Measurements from ENCODE around the gene RIC8B. TPM values are rescaled to one million over a fixed set of nuclear protein-coding genes. Genes with fewer than 3 reads are reported as not detected.

The RIC8B gene
- total RNA-seq, 1 donor from 2014 or later, result 19.7 TPM

DNA sequence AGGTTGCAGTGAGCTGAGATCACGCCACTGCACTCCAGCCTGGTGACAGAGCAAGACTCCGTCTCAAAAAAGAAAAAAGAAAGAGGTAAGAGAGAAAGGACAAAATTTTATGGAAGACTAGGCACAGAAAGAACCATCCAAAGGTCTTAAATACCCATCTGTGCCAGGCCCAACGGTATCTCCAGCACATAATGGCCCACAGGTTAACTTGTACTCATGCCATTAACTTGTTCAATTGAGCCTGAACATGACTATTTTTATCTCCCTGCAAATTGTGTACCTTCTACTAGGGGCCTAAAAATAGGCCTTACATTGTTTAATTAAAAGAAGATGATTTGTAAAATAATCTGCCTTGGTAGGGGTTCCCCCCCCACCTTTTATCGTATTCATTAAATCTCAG, 80.2 kb downstream of the RIC8B start:
- Mint-ChIP-seq H3K27ac (ENCODE audit: unreplicated experiment) (no peak overlapping the region), H3K4me1 (ENCODE audit: low read depth, unreplicated experiment) (no peaks in the 10 kb centered on the region), H3K27me3 (ENCODE audit: low read depth, unreplicated experiment) (no peaks in the 10 kb centered on the region), H3K36me3 (ENCODE audit: low read depth, unreplicated experiment) (no peaks in the 10 kb centered on the region), H3K9me3 (ENCODE audit: unreplicated experiment) (no peaks in the 10 kb centered on the region), H3K4me3 (ENCODE audit: unreplicated experiment) (no peak overlapping the region)
- Histone ChIP-seq H3K36me3 (ENCODE audit: insufficient read depth, low read length) (peaks cover 3% of the 10 kb centered on the region), H4K20me1 (ENCODE audit: insufficient read depth, low read length) (peaks cover 4% of the 10 kb centered on the region), H3K27ac (ENCODE audit: low read depth, low read length) (no peak overlapping the region), H3K27me3 (ENCODE audit: insufficient read depth, low read length) (no peaks in the 10 kb centered on the region), H2AFZ (ENCODE audit: low read depth, low read length) (no peak overlapping the region), H3K4me1 (ENCODE audit: insufficient read depth, low read length) (no peaks in the 10 kb centered on the region), H3K79me2 (ENCODE audit: insufficient read depth, low read length) (no peaks in the 10 kb centered on the region), H3K4me2 (ENCODE audit: low read length) (no peak overlapping the region), H3K9ac (ENCODE audit: low read length) (no peak overlapping the region), H3K9me3 (ENCODE audit: insufficient read depth, low read depth, low read length) (no peaks in the 10 kb centered on the region), H3K4me3 (ENCODE audit: insufficient read depth, low read depth, low read length) (no peak overlapping the region)
- FAIRE-seq (no peak), DNase-seq (ENCODE audit: low read depth) (no peak)
- TF ChIP-seq EZH2 (IDR thresholded peaks at IDR 0.05; ENCODE audit: insufficient read depth, low read length), result no peak
- TF ChIP-seq, protein P1, sequence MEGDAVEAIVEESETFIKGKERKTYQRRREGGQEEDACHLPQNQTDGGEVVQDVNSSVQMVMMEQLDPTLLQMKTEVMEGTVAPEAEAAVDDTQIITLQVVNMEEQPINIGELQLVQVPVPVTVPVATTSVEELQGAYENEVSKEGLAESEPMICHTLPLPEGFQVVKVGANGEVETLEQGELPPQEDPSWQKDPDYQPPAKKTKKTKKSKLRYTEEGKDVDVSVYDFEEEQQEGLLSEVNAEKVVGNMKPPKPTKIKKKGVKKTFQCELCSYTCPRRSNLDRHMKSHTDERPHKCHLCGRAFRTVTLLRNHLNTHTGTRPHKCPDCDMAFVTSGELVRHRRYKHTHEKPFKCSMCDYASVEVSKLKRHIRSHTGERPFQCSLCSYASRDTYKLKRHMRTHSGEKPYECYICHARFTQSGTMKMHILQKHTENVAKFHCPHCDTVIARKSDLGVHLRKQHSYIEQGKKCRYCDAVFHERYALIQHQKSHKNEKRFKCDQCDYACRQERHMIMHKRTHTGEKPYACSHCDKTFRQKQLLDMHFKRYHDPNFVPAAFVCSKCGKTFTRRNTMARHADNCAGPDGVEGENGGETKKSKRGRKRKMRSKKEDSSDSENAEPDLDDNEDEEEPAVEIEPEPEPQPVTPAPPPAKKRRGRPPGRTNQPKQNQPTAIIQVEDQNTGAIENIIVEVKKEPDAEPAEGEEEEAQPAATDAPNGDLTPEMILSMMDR (IDR thresholded peaks at IDR 0.05; ENCODE audit: insufficient read depth, low read depth, low read length), result no peak

DNA sequence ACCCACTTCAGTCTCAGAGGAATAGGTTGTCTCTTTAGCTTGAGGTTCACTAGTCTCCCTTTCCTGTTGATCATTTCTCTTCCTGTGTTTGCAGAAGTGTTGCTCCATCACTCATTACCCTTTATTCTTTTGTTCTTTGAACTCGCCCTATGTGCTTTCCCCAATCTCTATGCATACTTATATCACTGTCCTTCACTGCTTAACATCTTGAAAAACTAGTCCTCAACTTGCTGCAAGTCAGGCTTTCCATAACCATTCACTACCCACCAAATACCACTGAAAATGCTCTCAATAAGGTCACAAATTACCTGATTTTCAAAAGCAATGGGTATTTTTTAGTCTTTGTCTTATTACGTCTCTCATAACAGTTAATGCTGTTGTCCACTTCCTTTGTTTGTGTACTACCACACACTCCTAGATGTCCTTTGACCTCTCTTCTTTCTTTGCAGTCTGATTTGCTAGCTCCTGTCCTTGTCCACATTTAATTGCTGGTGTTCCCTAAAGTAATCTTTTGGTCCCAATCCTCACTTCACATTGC, 80.8 kb downstream of the RIC8B start:
- Histone ChIP-seq H3K36me3 (ENCODE audit: insufficient read depth, low read length) (peaks cover 5% of the 10 kb centered on the region), H3K4me2 (ENCODE audit: low read length) (no peak overlapping the region), H3K9me3 (ENCODE audit: insufficient read depth, low read depth, low read length) (no peaks in the 10 kb centered on the region), H3K4me3 (ENCODE audit: insufficient read depth, low read depth, low read length) (no peak overlapping the region), H3K4me1 (ENCODE audit: insufficient read depth, low read length) (no peaks in the 10 kb centered on the region), H3K79me2 (ENCODE audit: insufficient read depth, low read length) (no peaks in the 10 kb centered on the region), H3K9ac (ENCODE audit: low read length) (no peak overlapping the region), H3K27me3 (ENCODE audit: insufficient read depth, low read length) (no peaks in the 10 kb centered on the region), H3K27ac (ENCODE audit: low read depth, low read length) (no peak overlapping the region), H4K20me1 (ENCODE audit: insufficient read depth, low read length) (peaks cover 4% of the 10 kb centered on the region), H2AFZ (ENCODE audit: low read depth, low read length) (no peak overlapping the region)
- Mint-ChIP-seq H3K27ac (ENCODE audit: unreplicated experiment) (no peak overlapping the region), H3K9me3 (ENCODE audit: unreplicated experiment) (no peaks in the 10 kb centered on the region), H3K4me3 (ENCODE audit: unreplicated experiment) (no peak overlapping the region), H3K36me3 (ENCODE audit: low read depth, unreplicated experiment) (peaks cover 3% of the 10 kb centered on the region), H3K4me1 (ENCODE audit: low read depth, unreplicated experiment) (no peaks in the 10 kb centered on the region), H3K27me3 (ENCODE audit: low read depth, unreplicated experiment) (no peaks in the 10 kb centered on the region)
- TF ChIP-seq EZH2 (IDR thresholded peaks at IDR 0.05; ENCODE audit: insufficient read depth, low read length), result no peak
- DNase-seq (ENCODE audit: low read depth) (no peak), FAIRE-seq (no peak)

GRCh38 chr12:106861984-106862916, 87.8 kb downstream of the RIC8B start:
- H3K9me3 Mint-ChIP-seq (ENCODE audit: unreplicated experiment), result no peaks in the 10 kb centered on the region
- Histone ChIP-seq H3K36me3 (ENCODE audit: insufficient read depth, low read length) (peaks cover 4% of the 10 kb centered on the region), H3K9me3 (ENCODE audit: insufficient read depth, low read depth, low read length) (no peaks in the 10 kb centered on the region), H3K27ac (ENCODE audit: low read depth, low read length) (no peak overlapping the region), H3K4me3 (ENCODE audit: insufficient read depth, low read depth, low read length) (no peak overlapping the region), H4K20me1 (ENCODE audit: insufficient read depth, low read length) (peaks cover 15% of the 10 kb centered on the region), H3K4me2 (ENCODE audit: low read length) (peak overlapping the region; percentile 14), H3K9ac (ENCODE audit: low read length) (no peak overlapping the region), H2AFZ (ENCODE audit: low read depth, low read length) (no peak overlapping the region), H3K27me3 (ENCODE audit: insufficient read depth, low read length) (no peaks in the 10 kb centered on the region), H3K79me2 (ENCODE audit: insufficient read depth, low read length) (no peaks in the 10 kb centered on the region), H3K4me1 (ENCODE audit: insufficient read depth, low read length) (peaks cover 5% of the 10 kb centered on the region)
- H3K27ac Mint-ChIP-seq (ENCODE audit: unreplicated experiment), result no peak overlapping the region
- H3K27me3 Mint-ChIP-seq (ENCODE audit: low read depth, unreplicated experiment), result no peaks in the 10 kb centered on the region
- FAIRE-seq, result peak; percentile 26
- TF ChIP-seq, protein P1 (IDR thresholded peaks at IDR 0.05; ENCODE audit: insufficient read depth, low read depth, low read length), result no peak
- TF ChIP-seq EZH2 (IDR thresholded peaks at IDR 0.05; ENCODE audit: insufficient read depth, low read length), result no peak
- H3K4me1 Mint-ChIP-seq (ENCODE audit: low read depth, unreplicated experiment), result peaks cover 12% of the 10 kb centered on the region
- peaks cover 11% of the 10 kb centered on the region for H3K36me3 Mint-ChIP-seq (ENCODE audit: low read depth, unreplicated experiment)
- DNase-seq (ENCODE audit: low read depth), result peak; percentile 67
- H3K4me3 Mint-ChIP-seq (ENCODE audit: unreplicated experiment), result no peak overlapping the region

Data from astrocyte (in vitro differentiated cells and primary cell).